Body of pancreas (tissue), 4 donors: Measurements from ENCODE around the gene MGAM2. TPM values are rescaled to one million over a fixed set of nuclear protein-coding genes. Genes with fewer than 3 reads are reported as not detected.

Source experiments
- ATAC-seq: fragments of 150-250 bp; one replicate; pipeline ENCODE4 v1.9.1; 2016
- DNase-seq, 4 donors: peaks; one replicate each; pipeline ENCODE4 v3.0.0-alpha.2; 2019
- H3K27ac ChIP-seq, 4 donors: fragments of 200-600 bp; sonication (generic); 1 replicate in 3 of 4; 2 replicates in 1 of 4; pipeline versions ENCODE4 v1.5.1 to v1.6.1; 2016 to 2019; ENCODE audit warnings: mild to moderate bottlenecking in 1 of 4, mixed read lengths in 1 of 4, moderate library complexity in 1 of 4
- H3K27me3 ChIP-seq, 2 donors: fragments of 200-600 bp; sonication (generic); one replicate each; pipeline ENCODE4 v1.6.0; 2016; ENCODE audit warnings: mild to moderate bottlenecking in 1 of 2
- H3K36me3 ChIP-seq, 2 donors: fragments of 200-600 bp; sonication (generic); replicated peaks in 1 of 2; 2 replicates each; pipeline ENCODE4 v1.5.1; 2016; ENCODE audit warnings: low read depth in 2 of 2; ENCODE audit not compliant: insufficient read depth in 1 of 2
- H3K4me1 ChIP-seq: fragments of 200-600 bp; sonication (generic); one replicate; pipeline ENCODE4 v1.6.0; 2016
- H3K4me3 ChIP-seq, 2 donors: fragments of 200-600 bp; sonication (generic); 1 replicate in 1 of 2; 2 replicates in 1 of 2; pipeline ENCODE4 v1.5.1; 2016 to 2019
- H3K9me3 ChIP-seq, 3 donors: fragments of 200-600 bp; sonication (generic); 1 replicate in 2 of 3; 2 replicates in 1 of 3; pipeline ENCODE4 v1.5.1; 2016
- POLR2A ChIP-seq, 3 donors: fragments of 450-650 bp; IDR thresholded peaks; one replicate each; pipeline ENCODE4 v1.6.1; 2016; ENCODE audit warnings: antibody characterized with exemption in 3 of 3, mild to moderate bottlenecking in 2 of 3
- whole genome bisulfite sequencing, 2 donors: methylation state at CpG; one replicate each; pipeline ENCODE4 v1.1.5; 2017; 5-methylcytosine and 5-hydroxymethylcytosine counted together
- intact Hi-C: fragments of 100-400 bp; cut with DNase I; formaldehyde crosslinking; loops from one replicate; pipeline ENCODE4 v1.15.1; 2023
- total RNA-seq, 2 donors: library from RNA; depleted of rRNA; stranded (reverse); fragments of >200 nt; gene quantifications; one replicate each; pipeline ENCODE4 v1.1.0, GENCODE V29; 2016
- TF ChIP-seq, protein P1 (sequence below), 7 experiments: fragments of 450-650 bp in 4 of 7; fragments of 200-600 bp in 3 of 7; sonication (generic) in 3 of 7; IDR thresholded peaks; one replicate each; pipeline ENCODE4 v1.5.1; 2016 to 2019; ENCODE audit warnings: antibody characterized with exemption in 7 of 7

Gene MGAM2
- 10 to 100 TPM in 1 of 2 donors, 1 to 10 TPM in 1; 9.3 to 10.9 TPM for total RNA-seq

DNA sequence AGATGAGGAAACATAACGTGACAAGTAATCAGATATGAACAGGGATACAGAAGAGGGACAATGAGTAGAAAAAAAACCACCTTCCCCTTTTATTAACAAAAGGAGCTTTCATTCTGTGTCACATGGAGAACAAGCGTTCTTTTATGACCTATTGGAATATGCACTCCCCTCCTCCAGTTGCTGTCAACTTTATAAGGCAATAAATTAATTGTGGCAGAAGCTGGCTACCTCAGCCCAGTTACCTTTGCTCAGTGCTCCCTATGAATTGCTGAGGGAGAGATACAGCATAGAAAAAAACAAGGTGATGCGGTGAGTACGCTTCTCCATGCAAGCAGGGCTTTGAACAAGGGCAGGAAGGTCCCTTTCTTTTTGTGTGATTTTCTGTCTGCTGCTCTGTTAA is at the start of gene MGAM2:
Gene MGAM2 (plus strand): TSS at position 220 of the 400 bp plus-strand sequence. CDS start 5,156 bp downstream, outside the sequence.
- peak within 1 kb of the TSS in 3 of 4 donors; percentile 39 to 64 (median 58) for H3K27ac ChIP-seq
- no peak within 1 kb of the TSS for H3K4me3 ChIP-seq
- ATAC-seq (peak; percentile 81), DNase-seq (peak in 1 of 4 donors; percentile 35)
- peak in 2 of 3 donors; percentile 62 for TF ChIP-seq POLR2A (IDR thresholded peaks at IDR 0.05)
- TF ChIP-seq, protein P1, sequence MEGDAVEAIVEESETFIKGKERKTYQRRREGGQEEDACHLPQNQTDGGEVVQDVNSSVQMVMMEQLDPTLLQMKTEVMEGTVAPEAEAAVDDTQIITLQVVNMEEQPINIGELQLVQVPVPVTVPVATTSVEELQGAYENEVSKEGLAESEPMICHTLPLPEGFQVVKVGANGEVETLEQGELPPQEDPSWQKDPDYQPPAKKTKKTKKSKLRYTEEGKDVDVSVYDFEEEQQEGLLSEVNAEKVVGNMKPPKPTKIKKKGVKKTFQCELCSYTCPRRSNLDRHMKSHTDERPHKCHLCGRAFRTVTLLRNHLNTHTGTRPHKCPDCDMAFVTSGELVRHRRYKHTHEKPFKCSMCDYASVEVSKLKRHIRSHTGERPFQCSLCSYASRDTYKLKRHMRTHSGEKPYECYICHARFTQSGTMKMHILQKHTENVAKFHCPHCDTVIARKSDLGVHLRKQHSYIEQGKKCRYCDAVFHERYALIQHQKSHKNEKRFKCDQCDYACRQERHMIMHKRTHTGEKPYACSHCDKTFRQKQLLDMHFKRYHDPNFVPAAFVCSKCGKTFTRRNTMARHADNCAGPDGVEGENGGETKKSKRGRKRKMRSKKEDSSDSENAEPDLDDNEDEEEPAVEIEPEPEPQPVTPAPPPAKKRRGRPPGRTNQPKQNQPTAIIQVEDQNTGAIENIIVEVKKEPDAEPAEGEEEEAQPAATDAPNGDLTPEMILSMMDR (IDR thresholded peaks at IDR 0.05), result no peak
- H3K36me3 ChIP-seq, result no peaks in the 10 kb centered on the region
- H3K4me1 ChIP-seq, result peaks cover 8% of the 10 kb centered on the region
- WGBS, 2 donors, result 33 to 42% methylated on average over 4 of the region's 4 CpGs
- no peaks in the 10 kb centered on the region for H3K9me3 ChIP-seq
- intact Hi-C loops, result no loop called here
- no peaks in the 10 kb centered on the region for H3K27me3 ChIP-seq

DNA sequence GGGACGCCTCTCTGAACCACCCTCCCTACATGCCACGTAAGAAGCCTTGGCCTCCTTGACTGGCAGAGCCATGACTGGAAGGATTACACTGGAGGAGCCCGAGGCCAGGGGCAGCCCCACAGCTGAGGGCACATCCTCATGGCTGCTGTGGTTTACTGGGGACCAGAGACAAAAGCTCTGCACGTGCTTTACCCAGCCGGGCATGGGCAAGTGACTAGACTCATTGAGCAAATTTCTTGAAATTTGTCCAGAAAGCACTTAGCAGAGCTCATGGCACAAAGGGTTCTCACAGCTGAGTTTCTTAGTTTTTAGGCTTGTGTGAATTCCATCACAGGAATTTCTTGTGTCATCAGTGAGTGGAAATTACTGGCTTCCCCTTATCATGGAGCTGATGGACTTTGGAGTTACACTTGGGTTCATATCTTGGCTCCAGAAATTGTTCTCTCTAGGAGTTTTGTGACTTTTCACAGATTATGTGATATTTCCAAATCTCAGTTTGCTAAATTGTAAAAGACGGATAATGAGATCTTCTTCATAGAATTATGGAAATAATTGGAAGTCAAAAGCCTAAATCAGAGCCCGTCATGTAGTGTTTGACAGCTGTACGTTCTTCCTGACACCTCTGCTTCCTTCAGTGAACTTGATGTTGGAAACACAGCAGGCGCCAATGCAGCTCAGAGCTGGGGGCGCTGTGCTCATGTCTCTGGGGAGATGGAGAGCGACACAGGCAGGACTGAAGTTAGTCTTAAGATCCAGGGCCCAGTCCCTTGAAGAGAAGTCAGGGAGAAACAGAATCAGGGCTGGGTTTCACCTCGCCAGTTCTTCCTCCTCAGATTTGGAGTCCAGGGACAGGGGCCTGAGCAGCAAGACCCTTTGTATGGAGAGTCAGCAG is 47.7 kb upstream of the MGAM2 start:
- H3K4me1 ChIP-seq, result peaks cover 6% of the 10 kb centered on the region
- no peak overlapping the region for H3K4me3 ChIP-seq
- no peak for ATAC-seq
- no peaks in the 10 kb centered on the region for H3K36me3 ChIP-seq
- H3K27me3 ChIP-seq, result no peaks in the 10 kb centered on the region
- H3K9me3 ChIP-seq, result no peaks in the 10 kb centered on the region
- H3K27ac ChIP-seq, result no peak overlapping the region
- intact Hi-C loops, result no loop called here
- no peak for DNase-seq
- WGBS, 2 donors, result 55 to 69% methylated on average over 12 of the region's 12 CpGs
- TF ChIP-seq, protein P1 (IDR thresholded peaks at IDR 0.05), result no peak
- no peak for TF ChIP-seq POLR2A (IDR thresholded peaks at IDR 0.05)

DNA sequence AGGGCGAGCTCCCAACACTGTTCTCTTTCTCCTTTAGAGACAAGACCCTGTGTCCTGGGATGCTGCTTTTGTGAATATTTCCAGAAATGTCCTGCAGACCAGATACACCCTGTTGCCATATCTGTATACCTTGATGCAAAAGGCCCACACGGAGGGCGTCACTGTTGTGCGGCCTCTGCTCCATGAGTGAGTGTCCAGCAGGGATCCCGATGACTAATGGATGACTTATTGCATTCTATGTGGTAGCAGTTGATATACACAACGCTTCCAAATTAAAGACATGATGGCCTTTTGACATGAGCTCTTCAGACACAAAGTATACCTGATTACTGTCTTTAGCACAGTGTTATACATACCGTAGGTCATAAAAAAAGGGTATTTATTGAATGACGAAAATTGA is 45.0 kb upstream of the MGAM2 start:
- DNase-seq (no peak), ATAC-seq (no peak)
- intact Hi-C loops, result no loop called here
- Histone ChIP-seq H3K9me3 (no peaks in the 10 kb centered on the region), H3K27ac (no peak overlapping the region), H3K4me3 (no peak overlapping the region), H3K36me3 (no peaks in the 10 kb centered on the region), H3K27me3 (no peaks in the 10 kb centered on the region), H3K4me1 (peaks cover 6% of the 10 kb centered on the region)
- TF ChIP-seq POLR2A (IDR thresholded peaks at IDR 0.05), result no peak
- TF ChIP-seq, protein P1 (IDR thresholded peaks at IDR 0.05), result no peak
- WGBS, 2 donors, result 91 to 92% methylated on average over 8 of the region's 8 CpGs

DNA sequence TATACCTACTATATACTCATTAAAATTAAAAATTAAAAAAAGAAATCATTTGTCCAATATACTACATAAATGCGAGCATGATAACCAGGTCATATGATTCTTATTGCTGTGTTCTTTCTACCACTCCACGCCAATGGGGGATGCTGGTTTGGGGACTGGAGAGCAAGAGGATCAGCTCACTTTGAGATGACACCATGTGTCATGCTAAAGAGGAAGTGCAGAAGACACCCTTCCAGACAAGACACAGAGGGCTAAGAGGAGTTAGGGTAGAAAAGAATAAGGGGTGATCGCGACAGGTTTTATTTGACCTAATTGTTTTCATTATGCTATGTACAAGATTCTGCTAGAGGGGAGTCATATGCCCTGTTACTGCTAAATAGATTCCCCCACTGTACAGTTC is 33.8 kb upstream of the MGAM2 start:
- H3K27me3 ChIP-seq, result no peaks in the 10 kb centered on the region
- ATAC-seq (no peak), DNase-seq (no peak)
- no peaks in the 10 kb centered on the region for H3K36me3 ChIP-seq
- H3K4me3 ChIP-seq, result no peak overlapping the region
- H3K4me1 ChIP-seq, result no peaks in the 10 kb centered on the region
- WGBS, 2 donors, result 88 to 90% methylated on average over 4 of the region's 4 CpGs
- intact Hi-C loops, result no loop called here
- TF ChIP-seq, protein P1 (IDR thresholded peaks at IDR 0.05), result no peak
- no peak for TF ChIP-seq POLR2A (IDR thresholded peaks at IDR 0.05)
- H3K27ac ChIP-seq, result no peak overlapping the region
- no peaks in the 10 kb centered on the region for H3K9me3 ChIP-seq
